ENCODE measurements around the gene FAIM2. TPM values are rescaled to one million over a fixed set of nuclear protein-coding genes. Genes with fewer than 3 reads are reported as not detected.

FAIM2 gene
- polyA plus RNA-seq, 1 donor from 2014 or later, result 5.3 TPM

DNA sequence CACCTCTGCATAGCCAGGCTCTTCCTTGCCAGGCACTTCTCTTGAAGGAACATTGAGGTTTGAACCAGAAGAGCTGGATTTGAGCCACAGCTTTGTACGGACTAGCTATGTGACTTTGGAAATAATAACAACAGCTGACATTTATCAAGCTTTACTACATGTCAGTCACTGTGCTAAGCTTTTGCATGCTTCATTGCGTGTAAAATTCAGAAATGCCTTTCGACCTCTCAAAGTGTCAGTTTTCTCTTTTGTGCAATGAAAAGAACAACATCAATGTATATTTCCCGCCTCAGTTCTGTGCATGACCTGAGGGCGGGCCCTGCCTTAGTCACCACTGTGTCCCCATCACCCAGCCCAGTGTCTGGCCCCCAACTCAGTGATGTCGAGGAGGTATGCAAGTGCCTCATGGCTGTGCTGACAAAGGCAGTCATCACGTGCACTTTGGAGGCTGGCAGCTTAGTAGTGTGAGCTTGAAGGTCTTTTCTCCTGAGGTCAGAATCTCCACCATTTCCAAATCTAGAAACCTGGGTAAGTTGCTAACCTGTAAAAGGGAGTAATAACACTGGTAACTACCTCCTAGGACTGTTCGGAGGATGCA is 28.9 kb upstream of the FAIM2 start:
- Histone ChIP-seq H3K9me3 (ENCODE audit: low read length) (no peaks in the 10 kb centered on the region), H3K4me2 (ENCODE audit: low read length) (no peak overlapping the region), H2AFZ (ENCODE audit: low read depth, low read length) (no peak overlapping the region), H3K27me3 (ENCODE audit: insufficient read depth, low read depth, low read length) (no peaks in the 10 kb centered on the region), H4K20me1 (ENCODE audit: insufficient read depth) (no peaks in the 10 kb centered on the region), H3K4me3 (ENCODE audit: low read length) (no peak overlapping the region), H3K27ac (ENCODE audit: low read length) (no peak overlapping the region), H3K79me2 (replicated peaks; ENCODE audit: insufficient read depth, low read length) (no peaks in the 10 kb centered on the region), H3K9me2 (ENCODE audit: insufficient read depth, low read length) (no peaks in the 10 kb centered on the region), H3F3A (ENCODE audit: insufficient read depth, low read length, poor library complexity, severe bottlenecking) (no peaks in the 10 kb centered on the region), H3K36me3 (ENCODE audit: insufficient read depth, low read length) (no peaks in the 10 kb centered on the region), H3K9ac (ENCODE audit: low read length) (no peak overlapping the region)
- no peak for TF ChIP-seq REST (IDR thresholded peaks at IDR 0.05; ENCODE audit: borderline replicate concordance)
- no peak for TF ChIP-seq MXI1 (conservative IDR thresholded peaks at IDR 0.05; ENCODE audit: poor library complexity, severe bottlenecking)
- no peak for TF ChIP-seq RAD21 (conservative IDR thresholded peaks at IDR 0.05)
- TF ChIP-seq CTCF (IDR thresholded peaks at IDR 0.05; ENCODE audit: poor library complexity, severe bottlenecking), result no peak

DNA sequence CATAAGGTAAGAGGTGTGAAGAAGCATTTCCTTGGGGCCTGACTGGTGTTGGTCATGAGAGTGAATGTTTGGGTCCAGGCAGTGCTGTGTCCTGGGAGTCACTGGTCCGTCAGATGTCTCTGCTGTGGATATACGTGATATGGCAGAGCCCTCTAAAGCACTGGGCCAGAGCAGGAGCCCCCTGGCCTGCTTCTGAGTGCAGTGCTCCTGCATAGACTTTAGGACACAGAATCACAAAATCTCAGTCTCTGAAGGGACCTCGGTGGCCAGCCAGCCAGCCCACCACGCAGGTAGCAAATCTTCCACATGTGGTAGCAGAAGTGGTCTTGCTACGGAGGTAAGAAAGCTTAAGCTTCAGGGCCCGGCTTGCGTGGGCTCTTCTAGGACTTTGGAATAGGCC is 28.3 kb upstream of the FAIM2 start:
- TF ChIP-seq CTCF (IDR thresholded peaks at IDR 0.05; ENCODE audit: poor library complexity, severe bottlenecking) (no peak), POLR2AphosphoS5 (IDR thresholded peaks at IDR 0.05) (no peak), RAD21 (conservative IDR thresholded peaks at IDR 0.05) (no peak), SMC3 (conservative IDR thresholded peaks at IDR 0.05; ENCODE audit: poor library complexity) (no peak), EP300 (conservative IDR thresholded peaks at IDR 0.05; ENCODE audit: poor library complexity, severe bottlenecking) (no peak), REST (IDR thresholded peaks at IDR 0.05; ENCODE audit: borderline replicate concordance) (no peak), EZH2 (IDR thresholded peaks at IDR 0.05; ENCODE audit: borderline replicate concordance, insufficient read depth, low read length, poor library complexity, severe bottlenecking) (no peak), TAF1 (IDR thresholded peaks at IDR 0.05; ENCODE audit: low read depth) (no peak), MXI1 (conservative IDR thresholded peaks at IDR 0.05; ENCODE audit: poor library complexity, severe bottlenecking) (no peak)

More for the DNA sequence above, 28.3 kb upstream of the FAIM2 start:
- Histone ChIP-seq H3F3A (ENCODE audit: insufficient read depth, low read length, poor library complexity, severe bottlenecking) (no peaks in the 10 kb centered on the region), H4K20me1 (ENCODE audit: insufficient read depth) (no peaks in the 10 kb centered on the region), H2AFZ (ENCODE audit: low read depth, low read length) (no peak overlapping the region), H3K4me3 (ENCODE audit: low read length) (no peak overlapping the region), H3K79me2 (replicated peaks; ENCODE audit: insufficient read depth, low read length) (no peaks in the 10 kb centered on the region), H3K36me3 (ENCODE audit: insufficient read depth, low read length) (no peaks in the 10 kb centered on the region), H3K9me3 (ENCODE audit: low read length) (no peaks in the 10 kb centered on the region), H3K27me3 (ENCODE audit: insufficient read depth, low read depth, low read length) (no peaks in the 10 kb centered on the region), H3K27ac (ENCODE audit: low read length) (no peak overlapping the region), H3K4me2 (ENCODE audit: low read length) (no peak overlapping the region), H3K9ac (ENCODE audit: low read length) (no peak overlapping the region), H3K9me2 (ENCODE audit: insufficient read depth, low read length) (no peaks in the 10 kb centered on the region)

Data from neural cell (in vitro differentiated cells).